Prostate gland (tissue), 2 donors: Measurements from ENCODE around the gene IFRD1.

Experiments used
- POLR2AphosphoS5 ChIP-seq: sonication (generic); formaldehyde crosslinking; IDR thresholded peaks from one replicate; pipeline ENCODE4 v1.6.1; 2017; ENCODE audit warnings: antibody characterized with exemption
- TF ChIP-seq, protein P1 (sequence below), 4 experiments: fragments of 200-600 bp in 2 of 4; fragments of 450-650 bp in 2 of 4; sonication (generic) in 2 of 4; IDR thresholded peaks; 1 replicate in 3 of 4; 2 replicates in 1 of 4; pipeline ENCODE4 v1.5.1; 2016 to 2019; ENCODE audit warnings: antibody characterized with exemption in 4 of 4, mild to moderate bottlenecking in 2 of 4, moderate library complexity in 2 of 4

DNA sequence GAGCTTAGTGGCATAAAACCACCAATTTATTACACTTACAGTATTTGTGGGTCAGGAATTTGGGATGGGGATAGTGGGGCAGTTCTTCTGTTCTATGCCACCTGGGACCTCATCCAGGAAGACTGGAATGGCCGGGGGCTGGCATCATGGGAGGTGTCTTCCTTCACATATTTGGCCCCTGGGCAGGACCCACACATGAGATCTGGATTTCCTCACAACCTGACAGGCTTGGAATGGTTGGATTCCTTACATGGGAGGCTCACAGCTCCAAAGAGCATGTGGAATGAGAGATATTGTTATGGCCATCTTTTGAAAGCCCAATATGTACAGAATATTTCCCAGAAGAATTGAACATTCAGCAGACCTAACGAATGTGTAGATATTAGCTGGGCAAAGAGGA lies 52.4 kb downstream of the IFRD1 start:
- no peak for TF ChIP-seq POLR2AphosphoS5
- TF ChIP-seq, protein P1, sequence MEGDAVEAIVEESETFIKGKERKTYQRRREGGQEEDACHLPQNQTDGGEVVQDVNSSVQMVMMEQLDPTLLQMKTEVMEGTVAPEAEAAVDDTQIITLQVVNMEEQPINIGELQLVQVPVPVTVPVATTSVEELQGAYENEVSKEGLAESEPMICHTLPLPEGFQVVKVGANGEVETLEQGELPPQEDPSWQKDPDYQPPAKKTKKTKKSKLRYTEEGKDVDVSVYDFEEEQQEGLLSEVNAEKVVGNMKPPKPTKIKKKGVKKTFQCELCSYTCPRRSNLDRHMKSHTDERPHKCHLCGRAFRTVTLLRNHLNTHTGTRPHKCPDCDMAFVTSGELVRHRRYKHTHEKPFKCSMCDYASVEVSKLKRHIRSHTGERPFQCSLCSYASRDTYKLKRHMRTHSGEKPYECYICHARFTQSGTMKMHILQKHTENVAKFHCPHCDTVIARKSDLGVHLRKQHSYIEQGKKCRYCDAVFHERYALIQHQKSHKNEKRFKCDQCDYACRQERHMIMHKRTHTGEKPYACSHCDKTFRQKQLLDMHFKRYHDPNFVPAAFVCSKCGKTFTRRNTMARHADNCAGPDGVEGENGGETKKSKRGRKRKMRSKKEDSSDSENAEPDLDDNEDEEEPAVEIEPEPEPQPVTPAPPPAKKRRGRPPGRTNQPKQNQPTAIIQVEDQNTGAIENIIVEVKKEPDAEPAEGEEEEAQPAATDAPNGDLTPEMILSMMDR (IDR thresholded peaks at IDR 0.05): no peak
